Colonic mucosa (tissue), 4 donors: ENCODE measurements around the gene MEIOB. TPM values are rescaled to one million over a fixed set of nuclear protein-coding genes. Genes with fewer than 3 reads are reported as not detected.

ENCODE experiments used
- DNase-seq: peaks from one replicate; pipeline ENCODE4 v3.0.0-alpha.2; 2020
- H3K27ac ChIP-seq: fragments of 200-600 bp; one replicate; pipeline ENCODE4 v1.8.0; 2021
- H3K27me3 ChIP-seq: fragments of 200-600 bp; one replicate; pipeline ENCODE4 v1.8.0; 2021
- H3K36me3 ChIP-seq: fragments of 200-600 bp; one replicate; pipeline ENCODE4 v1.8.0; 2021
- H3K4me1 ChIP-seq: fragments of 200-600 bp; one replicate; pipeline ENCODE4 v1.8.0; 2021; ENCODE audit warnings: mild to moderate bottlenecking
- H3K4me3 ChIP-seq: fragments of 200-600 bp; one replicate; pipeline ENCODE4 v1.8.0; 2021
- H3K9ac ChIP-seq, 2 donors: one replicate each; pipeline ENCODE4 v1.7.0; 2013; ENCODE audit warnings: control low read depth in 2 of 2, low read depth in 2 of 2, low read length in 2 of 2
- H3K9me3 ChIP-seq: fragments of 200-600 bp; one replicate; pipeline ENCODE4 v1.8.0; 2021
- CTCF ChIP-seq: fragments of 200-600 bp; IDR thresholded peaks from one replicate; pipeline ENCODE4 v1.8.0; 2022; ENCODE audit warnings: antibody characterized with exemption, mild to moderate bottlenecking
- intact Hi-C: fragments of 100-400 bp; cut with DNase I; formaldehyde crosslinking; loops from one replicate; pipeline ENCODE4 v1.14.1; 2022
- total RNA-seq, 2 donors: library from RNA; stranded (reverse); fragmentation: NEBNext Ultra II Directional in 1 of 2; extraction: Animal tissue kit (Norgen Biotek cat#: 25700) in 1 of 2; gene quantifications; one replicate each; pipeline ENCODE4 v1.2.1, GENCODE V29; 2021
- donor health status: healthy.
- donor health status: DM: no; HTN: no; CAD: no.
- donor health status: DM: no; HTN: no; CAD: no.

Gene MEIOB
- total RNA-seq, 2 donors from 2014 or later = 0.27 TPM; not detected in 1

- Histone ChIP-seq H3K27ac (peak overlapping the region; percentile 70), H3K36me3 (no peaks in the 10 kb centered on the region), H3K27me3 (no peaks in the 10 kb centered on the region), H3K9me3 (no peaks in the 10 kb centered on the region), H3K4me1 (peaks cover 24% of the 10 kb centered on the region), H3K4me3 (peak overlapping the region; percentile 92), H3K9ac (peak overlapping the region in 1 of 2 donors; percentile 82)
- no peak for TF ChIP-seq CTCF
- peak; percentile 59 for DNase-seq
- intact Hi-C loops = no loop called here
These were observed 43.1 kb downstream of the MEIOB start for GRCh38 chr16:1828645-1829410.

GRCh38 chr16:1826691-1827573 lies 45.0 kb downstream of the MEIOB start, which contains the start of the genes FAHD1 and HAGH:
FAHD1 (plus strand) TSS chr16:1827206; CDS start chr16:1827239, 33 bp downstream.
HAGH (minus strand) TSS chr16:1826825; CDS start chr16:1826787, 38 bp downstream.
- Histone ChIP-seq H3K27ac (peak within 1 kb of the TSS; percentile 80), H3K9me3 (no peaks in the 10 kb centered on the region), H3K4me1 (peaks cover 24% of the 10 kb centered on the region), H3K9ac (peak within 1 kb of the TSS; percentile 91 to 98), H3K36me3 (peaks cover 5% of the 10 kb centered on the region), H3K4me3 (peak within 1 kb of the TSS; percentile 92), H3K27me3 (no peaks in the 10 kb centered on the region)
- no peak for TF ChIP-seq CTCF
- DNase-seq = peak; percentile 95
- intact Hi-C loops = no loop called here

- intact Hi-C loops = no loop called here
- no peaks in the 10 kb centered on the region for H3K27me3 ChIP-seq
- peak overlapping the region; percentile 92 for H3K4me3 ChIP-seq
- H3K9me3 ChIP-seq = no peaks in the 10 kb centered on the region
- H3K9ac ChIP-seq = peak overlapping the region; percentile 68 to 91
- TF ChIP-seq CTCF = no peak
- peak; percentile 45 for DNase-seq
- H3K27ac ChIP-seq = peak overlapping the region; percentile 80
- H3K36me3 ChIP-seq = peaks cover 8% of the 10 kb centered on the region
- H3K4me1 ChIP-seq = peaks cover 24% of the 10 kb centered on the region
These were observed 45.9 kb downstream of the MEIOB start for GRCh38 chr16:1825864-1826690.

DNA sequence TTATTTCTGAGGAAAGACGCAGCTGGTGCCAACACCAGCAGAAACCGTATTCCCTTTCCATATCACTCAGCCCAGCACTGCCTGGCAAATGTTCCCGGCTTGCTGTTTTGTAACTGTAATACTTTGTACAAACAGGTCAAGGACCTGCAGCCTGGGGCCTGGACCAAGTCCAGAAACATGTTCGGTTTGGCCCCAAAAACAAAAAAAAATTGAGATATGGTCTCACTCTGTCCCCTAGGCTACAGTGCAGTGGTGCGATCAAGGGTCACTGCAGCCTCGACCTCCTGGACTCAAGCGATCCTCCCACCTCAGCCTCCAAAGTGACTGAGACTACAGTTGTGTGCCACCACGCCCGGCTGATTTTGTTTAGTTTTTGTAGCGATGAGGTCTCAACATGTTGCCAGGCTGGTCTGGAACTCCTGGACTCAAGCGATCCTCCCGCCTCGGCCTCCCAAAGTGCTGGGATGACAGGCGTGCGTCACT lies 46.5 kb downstream of the MEIOB start:
- intact Hi-C loops = no loop called here
- TF ChIP-seq CTCF = no peak
- H3K9me3 ChIP-seq = no peaks in the 10 kb centered on the region
- peak overlapping the region; percentile 80 for H3K27ac ChIP-seq
- H3K9ac ChIP-seq = peak overlapping the region; percentile 68 to 91
- H3K36me3 ChIP-seq = peaks cover 8% of the 10 kb centered on the region
- DNase-seq = no peak
- peak overlapping the region; percentile 92 for H3K4me3 ChIP-seq
- H3K4me1 ChIP-seq = peaks cover 23% of the 10 kb centered on the region
- H3K27me3 ChIP-seq = no peaks in the 10 kb centered on the region
